MV-4-11 (cell line): ENCODE measurements around the gene KRTAP10-11.
"Not testable (repeated sequence)": the region's sequence is repeated elsewhere in the genome, so short reads cannot be mapped to it uniquely, and the experiment has no call there.

Experiments
- DNase-seq: peaks from one replicate; lab custom pipeline; 2025; lab: John Stamatoyannopoulos, UW

KRTAP10-11 gene

GRCh38 chr21:44638506-44639330 lies 7.5 kb upstream of the KRTAP10-11 start:
- DNase-seq: not testable (repeated sequence)

DNA sequence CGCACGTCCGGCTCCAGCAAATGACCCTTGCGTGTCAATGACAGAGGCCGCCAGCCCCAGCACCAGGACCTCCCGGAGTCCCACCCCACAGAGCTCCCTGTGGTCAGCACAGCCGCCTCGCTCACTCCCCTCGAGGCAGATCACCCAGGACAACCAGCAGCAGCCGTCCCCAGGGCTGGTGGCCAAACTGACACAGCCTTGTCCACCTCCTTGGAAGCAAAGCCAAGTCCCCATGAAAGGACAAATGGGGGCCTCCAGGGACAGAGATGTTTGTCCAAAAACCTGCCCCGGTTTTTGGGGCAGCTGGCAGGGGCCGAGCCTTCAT lies 6.9 kb upstream of the KRTAP10-11 start:
- DNase-seq: no peak

DNA sequence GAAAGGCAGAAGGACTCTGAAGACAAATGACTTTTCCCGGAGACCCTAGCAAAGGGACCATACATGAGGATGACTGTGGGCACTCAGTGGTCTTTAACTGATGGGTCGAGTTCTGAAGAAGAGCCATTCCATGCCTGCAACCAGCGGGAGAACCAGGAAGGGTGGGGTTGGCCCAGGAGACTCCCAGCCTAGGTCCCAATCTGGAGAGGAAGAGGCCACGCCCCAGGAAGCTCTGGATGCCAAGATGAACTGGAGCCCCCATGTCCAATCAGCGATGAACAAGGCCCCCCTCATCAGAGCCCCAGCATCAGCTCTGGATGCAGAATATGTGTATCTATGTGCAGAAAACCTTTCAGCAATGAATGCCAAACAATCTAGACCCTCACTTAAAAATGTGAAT lies 5.5 kb upstream of the KRTAP10-11 start:
- DNase-seq: no peak

- DNase-seq: no peak
These were observed 2.4 kb upstream of the KRTAP10-11 start for GRCh38 chr21:44643741-44644310.

DNA sequence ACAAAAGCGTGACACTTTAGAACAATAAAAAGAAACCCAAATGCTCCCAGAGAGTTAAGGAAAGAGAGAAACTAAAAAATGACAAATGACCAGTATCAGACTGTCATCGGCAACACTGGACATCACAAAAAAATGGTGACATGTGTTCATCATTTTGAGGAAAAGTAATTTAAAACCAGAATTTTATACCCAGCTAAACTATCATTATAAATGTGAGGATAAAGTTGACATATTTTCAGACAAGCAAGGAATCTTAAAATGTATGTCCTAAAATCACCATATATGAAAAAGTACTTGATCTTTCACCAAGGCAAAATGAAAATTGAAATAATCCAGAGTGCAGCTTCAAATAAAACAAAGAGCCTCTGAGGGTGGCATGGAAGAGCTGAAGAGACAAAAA lies 1.3 kb upstream of the KRTAP10-11 start:
- no peak for DNase-seq

GRCh38 chr21:44647222-44647552 lies 973 bp downstream of the KRTAP10-11 start:
- no peak for DNase-seq

GRCh38 chr21:44648557-44649311 lies 2.5 kb downstream of the KRTAP10-11 start:
- DNase-seq: no peak

DNA sequence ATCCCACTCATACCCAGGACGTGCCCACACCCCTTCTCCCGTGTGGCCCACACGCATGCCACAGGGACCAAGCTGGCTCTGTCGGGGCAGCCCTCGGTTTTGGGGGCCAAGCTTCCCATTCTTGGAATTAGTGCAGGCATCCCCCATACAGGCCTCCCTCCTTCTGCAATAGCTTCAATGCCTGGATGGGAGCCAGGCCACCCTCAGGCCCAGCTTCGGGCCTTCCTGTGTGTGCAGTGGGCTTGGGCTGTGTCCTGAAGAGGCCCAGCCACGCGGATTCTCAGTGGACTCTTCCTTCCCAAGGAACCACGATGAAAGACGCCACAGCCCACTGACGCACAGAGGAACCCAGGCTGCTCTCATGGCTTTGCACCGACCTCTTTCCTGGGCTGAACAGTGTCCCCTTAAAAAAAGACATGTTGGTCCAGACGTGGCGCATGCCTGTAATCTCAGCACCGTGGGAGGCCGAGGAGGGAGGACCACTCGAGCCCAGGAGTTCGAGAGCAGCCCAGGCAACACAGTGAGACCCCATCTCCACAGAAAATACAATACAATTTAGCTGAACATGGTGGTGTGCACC lies 3.4 kb downstream of the KRTAP10-11 start:
- no peak for DNase-seq

GRCh38 chr21:44650265-44650972 lies 4.2 kb downstream of the KRTAP10-11 start:
- no peak for DNase-seq

DNA sequence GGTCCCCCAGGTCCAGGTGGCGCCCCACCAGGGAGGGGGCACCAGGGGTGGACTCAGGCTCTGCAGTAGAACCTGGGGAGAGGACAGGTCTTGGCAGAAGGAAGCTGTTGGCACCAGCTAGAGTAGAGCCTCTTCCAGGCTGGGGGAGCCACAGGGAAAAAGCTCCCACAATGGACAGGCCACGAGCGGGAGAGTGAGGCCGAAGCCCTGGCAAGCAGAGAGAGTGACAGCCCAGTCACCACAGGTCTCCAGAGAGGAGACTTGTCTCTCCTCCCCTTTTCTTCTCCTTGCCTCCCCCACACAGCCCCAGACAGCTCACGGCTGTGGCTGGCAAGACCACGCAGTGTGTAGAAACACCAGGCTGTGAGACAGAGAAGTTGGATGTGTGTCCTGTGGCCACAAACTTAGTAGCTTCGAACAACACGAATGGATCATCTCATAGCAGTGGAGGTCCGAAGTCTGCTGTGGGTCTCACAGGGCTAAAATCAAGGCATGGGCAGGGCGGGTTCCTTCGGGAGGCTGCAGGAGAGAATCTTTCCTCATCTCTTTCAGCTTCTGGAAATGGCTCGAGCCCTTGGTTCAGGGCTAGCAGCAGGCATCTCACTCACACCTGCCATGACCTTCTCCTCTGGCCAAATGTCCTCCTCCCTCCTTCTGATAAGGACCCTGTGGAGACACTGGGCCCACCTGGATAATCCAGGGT lies 4.9 kb downstream of the KRTAP10-11 start:
- DNase-seq: peak; percentile 68

- no peak for DNase-seq
These were observed 6.9 kb downstream of the KRTAP10-11 start for GRCh38 chr21:44653123-44653522.

GRCh38 chr21:44653656-44654575 lies 7.7 kb downstream of the KRTAP10-11 start:
- no peak for DNase-seq

DNA sequence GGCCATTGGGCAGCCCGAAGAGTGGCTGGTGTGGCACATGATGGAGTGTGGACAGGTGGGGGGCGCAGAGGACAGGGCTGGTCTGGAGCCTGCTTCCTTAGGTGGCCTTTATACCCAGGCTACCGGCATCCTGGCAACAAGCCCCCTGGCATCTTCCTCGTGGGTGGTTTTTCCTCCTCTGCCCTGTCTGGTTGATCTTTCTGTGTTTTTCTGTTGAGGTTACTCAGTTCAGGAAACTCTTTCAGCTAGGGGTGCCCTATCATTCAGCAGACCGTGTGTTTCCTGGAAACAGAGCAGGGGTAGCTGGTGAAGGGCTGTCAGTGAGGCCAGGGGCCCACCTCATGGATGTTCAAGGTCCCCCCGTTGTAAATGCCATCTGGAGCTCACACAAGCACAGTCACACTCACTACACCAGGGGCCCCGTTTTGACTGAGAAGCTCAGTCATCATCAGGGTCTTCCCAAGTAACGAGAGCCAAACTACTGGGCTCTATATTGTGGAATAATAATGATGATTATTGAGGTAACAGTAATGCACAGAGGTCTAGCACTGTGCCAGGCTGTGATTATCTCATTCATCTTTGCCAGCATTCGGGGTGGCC lies 8.5 kb downstream of the KRTAP10-11 start, which contains the start of gene KRTAP12-4:
Gene KRTAP12-4, minus strand, starts transcription at position 84 of the 600 bp plus-strand sequence. Its CDS starts 45 bp downstream, at position 39.
- no peak for DNase-seq

- no peak for DNase-seq
These were observed 10.7 kb downstream of the KRTAP10-11 start for GRCh38 chr21:44656868-44657267.

DNA sequence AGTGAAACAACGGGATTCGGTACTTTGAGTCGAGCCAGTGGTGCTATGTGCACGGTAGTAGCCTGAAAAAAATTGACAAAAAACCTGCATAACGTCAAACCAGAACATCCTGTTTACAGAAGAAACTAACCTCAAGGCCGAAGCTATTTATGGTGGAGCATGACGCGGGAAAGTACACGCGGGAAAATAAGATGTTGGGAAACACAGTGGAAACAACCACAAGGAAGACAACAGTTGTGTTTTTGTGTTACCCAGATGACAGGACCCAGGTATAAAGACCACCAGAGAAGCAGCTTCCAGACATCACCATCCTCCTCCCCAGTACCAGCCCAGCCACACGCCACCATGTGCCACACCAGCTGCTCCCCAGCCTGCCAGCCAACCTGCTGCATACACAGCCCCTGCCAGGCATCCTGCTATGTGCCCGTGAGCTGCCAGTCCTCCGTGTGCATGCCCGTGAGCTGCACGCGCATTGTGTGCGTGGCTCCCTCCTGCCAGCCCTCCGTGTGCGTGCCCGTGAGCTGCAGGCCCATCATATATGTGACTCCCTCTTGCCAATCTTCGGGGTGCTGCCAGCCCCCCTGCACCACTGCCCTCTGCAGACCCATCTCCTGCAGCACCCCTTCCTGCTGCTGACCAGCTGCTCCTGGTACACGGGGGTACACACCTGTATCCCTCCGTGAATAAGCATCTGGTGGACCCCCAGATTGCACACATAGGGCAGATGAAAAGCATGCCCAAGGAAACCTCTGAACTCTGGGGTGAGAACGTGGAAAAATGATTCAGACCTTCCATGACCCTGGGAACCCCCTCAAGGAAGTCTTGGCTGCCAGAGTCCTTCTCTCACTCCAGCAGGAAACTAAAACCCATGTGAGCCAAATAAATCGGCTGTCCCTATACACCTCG lies 11.7 kb downstream of the KRTAP10-11 start, which contains the start of gene KRTAP12-3:
Gene KRTAP12-3, plus strand, starts transcription at position 298 of the 906 bp plus-strand sequence. Its CDS starts 48 bp downstream, at position 346.
- peak; percentile 68 for DNase-seq

- DNase-seq: peak; percentile 72
These were observed 12.3 kb downstream of the KRTAP10-11 start for GRCh38 chr21:44658541-44658910.

GRCh38 chr21:44658913-44659595 lies 12.8 kb downstream of the KRTAP10-11 start:
- DNase-seq: peak; percentile 72

DNA sequence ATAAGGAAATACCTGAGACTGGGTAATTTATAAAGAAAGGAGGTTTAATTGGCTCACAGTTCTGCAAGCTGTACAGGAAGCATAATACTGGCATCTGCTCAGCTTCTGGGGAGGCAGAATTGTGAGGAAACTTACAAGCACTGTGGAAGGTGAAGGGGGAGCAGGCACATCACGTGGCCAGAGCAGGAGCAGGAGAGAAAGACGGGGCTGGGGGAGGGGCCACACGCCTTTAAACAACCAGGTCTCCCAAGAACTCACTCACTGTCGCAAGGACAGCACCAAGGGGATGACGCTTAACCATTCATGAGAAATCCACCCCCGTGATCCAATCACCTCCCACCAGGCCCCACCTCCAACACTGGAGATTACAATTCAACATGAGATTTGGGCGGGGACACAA lies 15.4 kb downstream of the KRTAP10-11 start:
- DNase-seq: not testable (repeated sequence)
